Measurements from ENCODE around the gene HTR2B. TPM values are rescaled to one million over a fixed set of nuclear protein-coding genes. Genes with fewer than 3 reads are reported as not detected.
A peak's percentile ranks its signal among the peaks of the same experiment; 100 is the strongest.

The HTR2B gene
- total and polyA plus RNA-seq, 2 of the 13 experiments (the other 11 are each of a cell fraction or from before 2014, with no cell fraction given) = 0.08 TPM; not detected in 1

- TF ChIP-seq, protein P1, sequence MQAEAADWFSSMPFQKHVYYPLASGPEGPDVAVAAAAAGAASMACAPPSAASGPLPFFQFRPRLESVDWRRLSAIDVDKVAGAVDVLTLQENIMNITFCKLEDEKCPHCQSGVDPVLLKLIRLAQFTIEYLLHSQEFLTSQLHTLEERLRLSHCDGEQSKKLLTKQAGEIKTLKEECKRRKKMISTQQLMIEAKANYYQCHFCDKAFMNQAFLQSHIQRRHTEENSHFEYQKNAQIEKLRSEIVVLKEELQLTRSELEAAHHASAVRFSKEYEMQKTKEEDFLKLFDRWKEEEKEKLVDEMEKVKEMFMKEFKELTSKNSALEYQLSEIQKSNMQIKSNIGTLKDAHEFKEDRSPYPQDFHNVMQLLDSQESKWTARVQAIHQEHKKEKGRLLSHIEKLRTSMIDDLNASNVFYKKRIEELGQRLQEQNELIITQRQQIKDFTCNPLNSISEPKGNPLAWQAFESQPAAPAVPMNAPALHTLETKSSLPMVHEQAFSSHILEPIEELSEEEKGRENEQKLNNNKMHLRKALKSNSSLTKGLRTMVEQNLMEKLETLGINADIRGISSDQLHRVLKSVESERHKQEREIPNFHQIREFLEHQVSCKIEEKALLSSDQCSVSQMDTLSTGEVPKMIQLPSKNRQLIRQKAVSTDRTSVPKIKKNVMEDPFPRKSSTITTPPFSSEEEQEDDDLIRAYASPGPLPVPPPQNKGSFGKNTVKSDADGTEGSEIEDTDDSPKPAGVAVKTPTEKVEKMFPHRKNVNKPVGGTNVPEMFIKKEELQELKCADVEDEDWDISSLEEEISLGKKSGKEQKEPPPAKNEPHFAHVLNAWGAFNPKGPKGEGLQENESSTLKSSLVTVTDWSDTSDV (CRISPR knock-in tag; IDR thresholded peaks at IDR 0.05) = no peak
- TF ChIP-seq ZNF326 (CRISPR knock-in tag; IDR thresholded peaks at IDR 0.05; ENCODE audit: borderline replicate concordance) (no peak), GATAD2A (CRISPR knock-in tag; IDR thresholded peaks at IDR 0.05) (peak; percentile 83), FOXK2 (IDR thresholded peaks at IDR 0.05) (peak; percentile 40; the same call in 1 of the 2 replicates), SMARCC2 (IDR thresholded peaks at IDR 0.05) (0 out of 2 replicates have a peak, but pooled peaks have one; percentile 53), ZNF3 (CRISPR knock-in tag; IDR thresholded peaks at IDR 0.05) (peak; percentile 81; the same call in 1 of the 2 replicates), DPF2 (CRISPR knock-in tag; IDR thresholded peaks at IDR 0.05; ENCODE audit: borderline replicate concordance, low read depth) (peak; percentile 68; the same call in 1 of the 2 replicates), CREM (IDR thresholded peaks at IDR 0.05) (peak; percentile 28; the same call in 1 of the 2 replicates), CREM (CRISPR knock-in tag; IDR thresholded peaks at IDR 0.05) (no peak), ZSCAN21 (CRISPR knock-in tag; IDR thresholded peaks at IDR 0.05; ENCODE audit: borderline replicate concordance) (peak; percentile 53; the same call in 1 of the 2 replicates), ZNF614 (CRISPR knock-in tag; IDR thresholded peaks at IDR 0.05; ENCODE audit: borderline replicate concordance) (peak; percentile 72; the same call in 1 of the 2 replicates), TRIM24 (CRISPR knock-in tag; IDR thresholded peaks at IDR 0.05) (no peak), GATA4 (IDR thresholded peaks at IDR 0.05; ENCODE audit: borderline replicate concordance, low read depth) (peak; percentile 62; the same call in 1 of the 2 replicates), ELF3 (CRISPR knock-in tag; IDR thresholded peaks at IDR 0.05) (peak; percentile 15; the same call in 1 of the 2 replicates), REPIN1 (CRISPR knock-in tag; IDR thresholded peaks at IDR 0.05; ENCODE audit: borderline replicate concordance, low read depth) (no peak)
- TF ChIP-seq, protein P2, sequence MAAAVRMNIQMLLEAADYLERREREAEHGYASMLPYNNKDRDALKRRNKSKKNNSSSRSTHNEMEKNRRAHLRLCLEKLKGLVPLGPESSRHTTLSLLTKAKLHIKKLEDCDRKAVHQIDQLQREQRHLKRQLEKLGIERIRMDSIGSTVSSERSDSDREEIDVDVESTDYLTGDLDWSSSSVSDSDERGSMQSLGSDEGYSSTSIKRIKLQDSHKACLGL (CRISPR knock-in tag; IDR thresholded peaks at IDR 0.05) = no peak
- TF ChIP-seq, protein P3, sequence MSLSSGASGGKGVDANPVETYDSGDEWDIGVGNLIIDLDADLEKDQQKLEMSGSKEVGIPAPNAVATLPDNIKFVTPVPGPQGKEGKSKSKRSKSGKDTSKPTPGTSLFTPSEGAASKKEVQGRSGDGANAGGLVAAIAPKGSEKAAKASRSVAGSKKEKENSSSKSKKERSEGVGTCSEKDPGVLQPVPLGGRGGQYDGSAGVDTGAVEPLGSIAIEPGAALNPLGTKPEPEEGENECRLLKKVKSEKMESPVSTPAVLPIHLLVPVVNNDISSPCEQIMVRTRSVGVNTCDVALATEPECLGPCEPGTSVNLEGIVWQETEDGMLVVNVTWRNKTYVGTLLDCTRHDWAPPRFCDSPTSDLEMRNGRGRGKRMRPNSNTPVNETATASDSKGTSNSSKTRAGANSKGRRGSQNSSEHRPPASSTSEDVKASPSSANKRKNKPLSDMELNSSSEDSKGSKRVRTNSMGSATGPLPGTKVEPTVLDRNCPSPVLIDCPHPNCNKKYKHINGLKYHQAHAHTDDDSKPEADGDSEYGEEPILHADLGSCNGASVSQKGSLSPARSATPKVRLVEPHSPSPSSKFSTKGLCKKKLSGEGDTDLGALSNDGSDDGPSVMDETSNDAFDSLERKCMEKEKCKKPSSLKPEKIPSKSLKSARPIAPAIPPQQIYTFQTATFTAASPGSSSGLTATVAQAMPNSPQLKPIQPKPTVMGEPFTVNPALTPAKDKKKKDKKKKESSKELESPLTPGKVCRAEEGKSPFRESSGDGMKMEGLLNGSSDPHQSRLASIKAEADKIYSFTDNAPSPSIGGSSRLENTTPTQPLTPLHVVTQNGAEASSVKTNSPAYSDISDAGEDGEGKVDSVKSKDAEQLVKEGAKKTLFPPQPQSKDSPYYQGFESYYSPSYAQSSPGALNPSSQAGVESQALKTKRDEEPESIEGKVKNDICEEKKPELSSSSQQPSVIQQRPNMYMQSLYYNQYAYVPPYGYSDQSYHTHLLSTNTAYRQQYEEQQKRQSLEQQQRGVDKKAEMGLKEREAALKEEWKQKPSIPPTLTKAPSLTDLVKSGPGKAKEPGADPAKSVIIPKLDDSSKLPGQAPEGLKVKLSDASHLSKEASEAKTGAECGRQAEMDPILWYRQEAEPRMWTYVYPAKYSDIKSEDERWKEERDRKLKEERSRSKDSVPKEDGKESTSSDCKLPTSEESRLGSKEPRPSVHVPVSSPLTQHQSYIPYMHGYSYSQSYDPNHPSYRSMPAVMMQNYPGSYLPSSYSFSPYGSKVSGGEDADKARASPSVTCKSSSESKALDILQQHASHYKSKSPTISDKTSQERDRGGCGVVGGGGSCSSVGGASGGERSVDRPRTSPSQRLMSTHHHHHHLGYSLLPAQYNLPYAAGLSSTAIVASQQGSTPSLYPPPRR (CRISPR knock-in tag; IDR thresholded peaks at IDR 0.05; ENCODE audit: borderline replicate concordance) = 0 out of 2 replicates have a peak, but pooled peaks have one; percentile 46
- TF ChIP-seq, protein P4, sequence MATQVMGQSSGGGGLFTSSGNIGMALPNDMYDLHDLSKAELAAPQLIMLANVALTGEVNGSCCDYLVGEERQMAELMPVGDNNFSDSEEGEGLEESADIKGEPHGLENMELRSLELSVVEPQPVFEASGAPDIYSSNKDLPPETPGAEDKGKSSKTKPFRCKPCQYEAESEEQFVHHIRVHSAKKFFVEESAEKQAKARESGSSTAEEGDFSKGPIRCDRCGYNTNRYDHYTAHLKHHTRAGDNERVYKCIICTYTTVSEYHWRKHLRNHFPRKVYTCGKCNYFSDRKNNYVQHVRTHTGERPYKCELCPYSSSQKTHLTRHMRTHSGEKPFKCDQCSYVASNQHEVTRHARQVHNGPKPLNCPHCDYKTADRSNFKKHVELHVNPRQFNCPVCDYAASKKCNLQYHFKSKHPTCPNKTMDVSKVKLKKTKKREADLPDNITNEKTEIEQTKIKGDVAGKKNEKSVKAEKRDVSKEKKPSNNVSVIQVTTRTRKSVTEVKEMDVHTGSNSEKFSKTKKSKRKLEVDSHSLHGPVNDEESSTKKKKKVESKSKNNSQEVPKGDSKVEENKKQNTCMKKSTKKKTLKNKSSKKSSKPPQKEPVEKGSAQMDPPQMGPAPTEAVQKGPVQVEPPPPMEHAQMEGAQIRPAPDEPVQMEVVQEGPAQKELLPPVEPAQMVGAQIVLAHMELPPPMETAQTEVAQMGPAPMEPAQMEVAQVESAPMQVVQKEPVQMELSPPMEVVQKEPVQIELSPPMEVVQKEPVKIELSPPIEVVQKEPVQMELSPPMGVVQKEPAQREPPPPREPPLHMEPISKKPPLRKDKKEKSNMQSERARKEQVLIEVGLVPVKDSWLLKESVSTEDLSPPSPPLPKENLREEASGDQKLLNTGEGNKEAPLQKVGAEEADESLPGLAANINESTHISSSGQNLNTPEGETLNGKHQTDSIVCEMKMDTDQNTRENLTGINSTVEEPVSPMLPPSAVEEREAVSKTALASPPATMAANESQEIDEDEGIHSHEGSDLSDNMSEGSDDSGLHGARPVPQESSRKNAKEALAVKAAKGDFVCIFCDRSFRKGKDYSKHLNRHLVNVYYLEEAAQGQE (IDR thresholded peaks at IDR 0.05; ENCODE audit: borderline replicate concordance in 1 of 2, low read depth in 1 of 2, low read length in 2 of 2) = 0 out of 4 replicates have a peak, but pooled peaks of 1 of the 2 experiments have one; percentile 14
These were observed 56.2 kb downstream of the HTR2B start (continued) for GRCh38 chr2:231068525-231069222.

Measured in HepG2 (cell line).